Right cardiac atrium (tissue), 5 donors: Measurements from ENCODE around the gene GART. TPM values are rescaled to one million over a fixed set of nuclear protein-coding genes. Genes with fewer than 3 reads are reported as not detected.
A peak's percentile ranks its signal among the peaks of the same experiment; 100 is the strongest.
"Not testable (repeated sequence)": the region's sequence is repeated elsewhere in the genome, so short reads cannot be mapped to it uniquely, and the experiment has no call there.

Experiments
- ATAC-seq, 2 donors: fragments of 200-7000 bp; cut with Tn5 transposase; one replicate each; pipeline versions ENCODE4 v1.8.0 to v1.9.1; 2020; ENCODE audit warnings: moderate library complexity in 2 of 2, mild to moderate bottlenecking in 1 of 2
- DNase-seq, 3 donors: peaks; one replicate each; pipeline ENCODE4 v3.0.0-alpha.2; 2020
- H3K27ac ChIP-seq: one replicate; pipeline ENCODE4 v1.5.1; 2013; ENCODE audit warnings: mild to moderate bottlenecking, low read length, control low read depth, moderate library complexity
- H3K27me3 ChIP-seq: one replicate; pipeline ENCODE4 v1.6.1; 2013; ENCODE audit not compliant: control insufficient read depth, insufficient read depth
- H3K4me1 ChIP-seq: one replicate; pipeline ENCODE4 v1.6.1; 2013; ENCODE audit warnings: low read length; ENCODE audit not compliant: control insufficient read depth, insufficient read depth
- H3K4me3 ChIP-seq: one replicate; pipeline ENCODE4 v1.5.1; 2013; ENCODE audit warnings: low read length, control low read depth
- H3K9me3 ChIP-seq: one replicate; pipeline ENCODE4 v1.6.1; 2013; ENCODE audit warnings: low read length; ENCODE audit not compliant: control insufficient read depth
- WGBS: extraction: QIAGEN DNeasy Blood & Tissue Kit; methylation state at CpG from one replicate; pipeline ENCODE4 v1.1.7; 2013; 5-methylcytosine and 5-hydroxymethylcytosine counted together
- intact Hi-C, 4 donors: fragments of 100-400 bp; cut with DNase I; formaldehyde crosslinking; loops; one replicate each; pipeline versions ENCODE4 v1.11.0 to v1.14.0; 2022 to 2023
- polyA plus RNA-seq: library from polyadenylated mRNA; stranded (reverse); fragments of 200-250 nt; gene quantifications from one replicate; pipeline ENCODE4 v1.2.3, GENCODE V29; 2013
- total RNA-seq, 4 donors: library from RNA; stranded (reverse); fragmentation: NEBNext Ultra II Directional; extraction: Animal tissue kit (Norgen Biotek cat#: 25700); gene quantifications; one replicate each; pipeline ENCODE4 v1.2.1, GENCODE V29; 2021
- donor health status: healthy with polysubstance abuse.
- donor health status: DM: no; HTN: yes; CAD: no.
- donor health status: DM: no; HTN: no; CAD: no.
- donor health status: DM: no; HTN: yes; CAD: no; lungs with severe emphysema.
- donor health status: DM: yes; HTN: yes; CAD: no.

GART gene
- total and polyA plus RNA-seq, 5 donors, result 12.7 to 47.4 (median 30.2) TPM

GRCh38 chr21:33487996-33488395, 53.9 kb downstream of the GART start:
- 96% methylated on average over 5 of the region's 5 CpGs for WGBS
- intact Hi-C loops, result no loop called here
- H3K4me3 ChIP-seq, result no peak overlapping the region
- H3K4me1 ChIP-seq, result no peaks in the 10 kb centered on the region
- H3K9me3 ChIP-seq, result no peaks in the 10 kb centered on the region
- ATAC-seq (no peak), DNase-seq (no peak)
- no peak overlapping the region for H3K27ac ChIP-seq
- no peaks in the 10 kb centered on the region for H3K27me3 ChIP-seq

GRCh38 chr21:33481314-33481943, 60.5 kb downstream of the GART start:
- intact Hi-C loops, result no loop called here
- Histone ChIP-seq H3K4me1 (peaks cover 5% of the 10 kb centered on the region), H3K27ac (no peak overlapping the region), H3K4me3 (no peak overlapping the region), H3K9me3 (no peaks in the 10 kb centered on the region), H3K27me3 (no peaks in the 10 kb centered on the region)
- ATAC-seq (no peak), DNase-seq (peak in 1 of 3 donors; percentile 30)
- WGBS, result 86% methylated on average over 9 of the region's 9 CpGs

- ATAC-seq (no peak), DNase-seq (no peak)
- 31% methylated on average over 17 of the region's 17 CpGs for WGBS
- intact Hi-C loops, result no loop called here
- Histone ChIP-seq H3K27me3 (no peaks in the 10 kb centered on the region), H3K9me3 (no peaks in the 10 kb centered on the region), H3K4me1 (peaks cover 5% of the 10 kb centered on the region), H3K27ac (peak overlapping the region; percentile 95), H3K4me3 (peak overlapping the region; percentile 71)
Observed at GRCh38 chr21:33480481-33481103, 61.3 kb downstream of the GART start.

GRCh38 chr21:33479679-33480480, 62.0 kb downstream of the GART start, which contains the start of gene TMEM50B:
TSS of gene TMEM50B (minus strand) at chr21:33479974. CDS start at chr21:33468885, 11,089 bp downstream.
- Histone ChIP-seq H3K27ac (peak within 1 kb of the TSS; percentile 95), H3K4me3 (peak within 1 kb of the TSS; percentile 91), H3K4me1 (peaks cover 5% of the 10 kb centered on the region), H3K9me3 (no peaks in the 10 kb centered on the region), H3K27me3 (no peaks in the 10 kb centered on the region)
- DNase-seq, result peak; percentile 96 to 99 (median 98)
- intact Hi-C loops, result no loop called here
- peak; percentile 99 for ATAC-seq
- under 1% methylated on average over 93 of the region's 93 CpGs for WGBS

- H3K27ac ChIP-seq, result peak overlapping the region; percentile 90
- WGBS, result under 1% methylated on average over 68 of the region's 68 CpGs
- H3K4me3 ChIP-seq, result peak overlapping the region; percentile 91
- intact Hi-C loops, result no loop called here
- DNase-seq (peak; percentile 25 to 76 (median 74)), ATAC-seq (peak in 1 of 2 donors; percentile 20)
- no peaks in the 10 kb centered on the region for H3K27me3 ChIP-seq
- no peaks in the 10 kb centered on the region for H3K9me3 ChIP-seq
- peaks cover 5% of the 10 kb centered on the region for H3K4me1 ChIP-seq
Observed at GRCh38 chr21:33478935-33479678, 62.8 kb downstream of the GART start.

- Histone ChIP-seq H3K4me1 (peaks cover 5% of the 10 kb centered on the region), H3K9me3 (no peaks in the 10 kb centered on the region), H3K4me3 (peak overlapping the region; percentile 91), H3K27ac (no peak overlapping the region), H3K27me3 (no peaks in the 10 kb centered on the region)
- intact Hi-C loops, result no loop called here
- DNase-seq (no peak), ATAC-seq (no peak)
- WGBS, result 69% methylated on average over 9 of the region's 9 CpGs
Observed at GRCh38 chr21:33478182-33478581, 63.7 kb downstream of the GART start.

- Histone ChIP-seq H3K27ac (no peak overlapping the region), H3K4me3 (no peak overlapping the region), H3K9me3 (no peaks in the 10 kb centered on the region), H3K4me1 (peaks cover 5% of the 10 kb centered on the region), H3K27me3 (no peaks in the 10 kb centered on the region)
- no peak for DNase-seq
- no peak for ATAC-seq
- 91% methylated on average over 7 of the region's 7 CpGs for WGBS
- intact Hi-C loops, result no loop called here
Observed at GRCh38 chr21:33477066-33477465, 64.9 kb downstream of the GART start.

GRCh38 chr21:33473344-33473743, 68.6 kb downstream of the GART start:
- ATAC-seq (no peak), DNase-seq (no peak)
- Histone ChIP-seq H3K9me3 (no peaks in the 10 kb centered on the region), H3K4me3 (no peak overlapping the region), H3K27me3 (no peaks in the 10 kb centered on the region), H3K27ac (no peak overlapping the region), H3K4me1 (peaks cover 3% of the 10 kb centered on the region)
- intact Hi-C loops, result no loop called here
- WGBS, result 95% methylated on average over 3 of the region's 3 CpGs

GRCh38 chr21:33470701-33471100, 71.2 kb downstream of the GART start:
- no peak overlapping the region for H3K27ac ChIP-seq
- ATAC-seq, result no peak
- H3K4me3 ChIP-seq, result no peak overlapping the region
- 99% methylated on average over 2 of the region's 2 CpGs for WGBS
- H3K9me3 ChIP-seq, result no peaks in the 10 kb centered on the region
- no peaks in the 10 kb centered on the region for H3K27me3 ChIP-seq
- H3K4me1 ChIP-seq, result peaks cover 1% of the 10 kb centered on the region
- no peak for DNase-seq
- intact Hi-C loops, result no loop called here

GRCh38 chr21:33469183-33469582, 72.7 kb downstream of the GART start:
- ATAC-seq, H3K27ac ChIP-seq, H3K4me3 ChIP-seq, H3K4me1 ChIP-seq, H3K27me3 ChIP-seq, intact Hi-C loops, H3K9me3 ChIP-seq, DNase-seq: not testable (repeated sequence)
- WGBS, result 93% methylated on average over 4 of the region's 4 CpGs
